ENCODE results near the gene HNRNPK. TPM values are rescaled to one million over a fixed set of nuclear protein-coding genes. Genes with fewer than 3 reads are reported as not detected.
A peak's percentile ranks its signal among the peaks of the same experiment; 100 is the strongest.

HNRNPK gene
- total and polyA plus RNA-seq, 10 of the 15 experiments (the other 5 are each of a cell fraction or from before 2014, with no cell fraction given), result 235 to 970 (median 652) TPM

DNA sequence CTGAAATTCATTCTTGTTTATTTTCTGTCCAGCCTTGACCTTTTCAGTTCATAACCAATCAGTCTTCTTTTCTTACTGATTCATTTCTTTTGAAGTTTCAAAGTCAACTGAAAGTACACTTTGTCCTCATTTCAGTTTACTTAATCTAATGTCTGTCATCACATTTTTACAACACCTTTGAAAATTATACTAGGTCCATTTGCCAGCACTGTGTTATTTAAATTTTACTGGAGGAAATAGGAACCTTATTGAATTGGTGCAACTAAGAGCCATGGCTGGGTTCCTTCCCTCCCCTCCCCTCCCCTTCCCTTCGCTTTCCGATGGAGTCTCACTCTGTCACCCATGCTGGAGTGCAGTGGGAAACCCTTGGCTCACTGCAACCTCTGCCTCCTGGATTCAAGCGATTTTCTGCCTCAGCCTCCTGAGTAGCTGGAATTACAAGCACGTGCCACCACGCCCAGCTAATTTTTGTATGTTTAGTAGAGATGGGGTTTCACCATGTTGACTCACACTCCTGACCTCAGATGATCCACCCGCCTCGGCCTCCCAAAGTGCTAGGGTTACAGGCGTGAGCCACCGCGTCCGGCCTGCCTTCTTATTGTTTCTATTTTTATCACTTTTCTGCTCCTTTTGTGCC lies 6.9 kb upstream of the HNRNPK start:
- DNase-seq (ENCODE audit: low read depth, low spot score), result no peak
- SMC1A ChIA-PET (ENCODE audit: uncharacterized antibody, unreplicated experiment), result no interaction called here
- FAIRE-seq, result no peak
- peaks cover 0 to 9% of the 10 kb centered on the region in 2 experiments; a peak in 2 of 4 replicates for H3K36me3 ChIP-seq (ENCODE audit: control insufficient read depth in 2 of 2, insufficient read depth in 2 of 2, low read length in 1 of 2)
- POLR2A ChIA-PET, result no interaction called here
- peaks cover 63% of the 10 kb centered on the region for H3K79me2 ChIP-seq (ENCODE audit: control insufficient read depth, insufficient read depth, low read length)
- in situ Hi-C loops (cut with MboI) (loop anchor here (25.0 kb wide), 1 partner anchor 775 kb away; no protein-coding TSS in a partner anchor), intact Hi-C loops (cut with micrococcal nuclease; ENCODE audit: unreplicated experiment) (no loop called here)
- BruUV-seq (replicated peaks), result no TSS peak
- H3K4me2 ChIP-seq (ENCODE audit: control insufficient read depth, insufficient read depth), result peak overlapping the region; percentile 44
- no peak overlapping the region for H3K4me3 ChIP-seq
- H3K4me1 ChIP-seq (ENCODE audit: control insufficient read depth, insufficient read depth, low read length), result peaks cover 7% of the 10 kb centered on the region; the same call in 1 of the 2 replicates
- ATAC-seq, result peak; percentile 12; the same call in 2 of the 3 replicates
- RAD21 ChIA-PET (ENCODE audit: unreplicated experiment), result no interaction called here
- no peaks in the 10 kb centered on the region for H3K9me3 ChIP-seq (replicated peaks; ENCODE audit: control insufficient read depth, insufficient read depth, low read length)
- no peak overlapping the region for H2AFZ ChIP-seq (ENCODE audit: control insufficient read depth, low read depth, low read length)
- H4K20me1 ChIP-seq (ENCODE audit: control insufficient read depth, insufficient read depth), result no peaks in the 10 kb centered on the region
- no peaks in the 10 kb centered on the region for H3K27me3 ChIP-seq (replicated peaks in 1 of 2; ENCODE audit: control insufficient read depth in 2 of 2, insufficient read depth in 2 of 2, low read length in 1 of 2)
- WGBS (ENCODE audit: insufficient coverage, insufficient replicate concordance, low lambda C conversion rate, missing lambda C conversion rate), result 94% methylated on average over 11 of the region's 11 CpGs
- H3K27ac ChIP-seq (ENCODE audit: control insufficient read depth, insufficient read depth), result no peak overlapping the region
- no peak overlapping the region for H3K9ac ChIP-seq (ENCODE audit: control insufficient read depth, insufficient read depth, low read length)
- CTCF ChIA-PET, result interaction anchor here (0.8 kb wide), 1 partner anchor 186 kb away, joined by 3 read pairs; no protein-coding TSS in a partner anchor
- TF ChIP-seq, protein P1, sequence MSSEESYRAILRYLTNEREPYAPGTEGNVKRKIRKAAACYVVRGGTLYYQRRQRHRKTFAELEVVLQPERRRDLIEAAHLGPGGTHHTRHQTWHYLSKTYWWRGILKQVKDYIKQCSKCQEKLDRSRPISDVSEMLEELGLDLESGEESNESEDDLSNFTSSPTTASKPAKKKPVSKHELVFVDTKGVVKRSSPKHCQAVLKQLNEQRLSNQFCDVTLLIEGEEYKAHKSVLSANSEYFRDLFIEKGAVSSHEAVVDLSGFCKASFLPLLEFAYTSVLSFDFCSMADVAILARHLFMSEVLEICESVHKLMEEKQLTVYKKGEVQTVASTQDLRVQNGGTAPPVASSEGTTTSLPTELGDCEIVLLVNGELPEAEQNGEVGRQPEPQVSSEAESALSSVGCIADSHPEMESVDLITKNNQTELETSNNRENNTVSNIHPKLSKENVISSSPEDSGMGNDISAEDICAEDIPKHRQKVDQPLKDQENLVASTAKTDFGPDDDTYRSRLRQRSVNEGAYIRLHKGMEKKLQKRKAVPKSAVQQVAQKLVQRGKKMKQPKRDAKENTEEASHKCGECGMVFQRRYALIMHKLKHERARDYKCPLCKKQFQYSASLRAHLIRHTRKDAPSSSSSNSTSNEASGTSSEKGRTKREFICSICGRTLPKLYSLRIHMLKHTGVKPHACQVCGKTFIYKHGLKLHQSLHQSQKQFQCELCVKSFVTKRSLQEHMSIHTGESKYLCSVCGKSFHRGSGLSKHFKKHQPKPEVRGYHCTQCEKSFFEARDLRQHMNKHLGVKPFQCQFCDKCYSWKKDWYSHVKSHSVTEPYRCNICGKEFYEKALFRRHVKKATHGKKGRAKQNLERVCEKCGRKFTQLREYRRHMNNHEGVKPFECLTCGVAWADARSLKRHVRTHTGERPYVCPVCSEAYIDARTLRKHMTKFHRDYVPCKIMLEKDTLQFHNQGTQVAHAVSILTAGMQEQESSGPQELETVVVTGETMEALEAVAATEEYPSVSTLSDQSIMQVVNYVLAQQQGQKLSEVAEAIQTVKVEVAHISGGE (CRISPR knock-in tag; IDR thresholded peaks at IDR 0.05), result no peak
- TF ChIP-seq MEF2B (IDR thresholded peaks at IDR 0.05; ENCODE audit: partially characterized antibody, poor library complexity, severe bottlenecking), result no peak
- peak in 1 of 2 experiments; percentile 46; a peak in 2 of 4 replicates for TF ChIP-seq BHLHE40 (IDR thresholded peaks at IDR 0.05; ENCODE audit: borderline replicate concordance in 1 of 2, low read depth in 2 of 2, low read length in 1 of 2)
- TF ChIP-seq, protein P2, sequence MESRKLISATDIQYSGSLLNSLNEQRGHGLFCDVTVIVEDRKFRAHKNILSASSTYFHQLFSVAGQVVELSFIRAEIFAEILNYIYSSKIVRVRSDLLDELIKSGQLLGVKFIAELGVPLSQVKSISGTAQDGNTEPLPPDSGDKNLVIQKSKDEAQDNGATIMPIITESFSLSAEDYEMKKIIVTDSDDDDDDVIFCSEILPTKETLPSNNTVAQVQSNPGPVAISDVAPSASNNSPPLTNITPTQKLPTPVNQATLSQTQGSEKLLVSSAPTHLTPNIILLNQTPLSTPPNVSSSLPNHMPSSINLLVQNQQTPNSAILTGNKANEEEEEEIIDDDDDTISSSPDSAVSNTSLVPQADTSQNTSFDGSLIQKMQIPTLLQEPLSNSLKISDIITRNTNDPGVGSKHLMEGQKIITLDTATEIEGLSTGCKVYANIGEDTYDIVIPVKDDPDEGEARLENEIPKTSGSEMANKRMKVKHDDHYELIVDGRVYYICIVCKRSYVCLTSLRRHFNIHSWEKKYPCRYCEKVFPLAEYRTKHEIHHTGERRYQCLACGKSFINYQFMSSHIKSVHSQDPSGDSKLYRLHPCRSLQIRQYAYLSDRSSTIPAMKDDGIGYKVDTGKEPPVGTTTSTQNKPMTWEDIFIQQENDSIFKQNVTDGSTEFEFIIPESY (IDR thresholded peaks at IDR 0.05), result peak; percentile 69; the same call in 1 of the 2 replicates
- TF ChIP-seq, protein P3, sequence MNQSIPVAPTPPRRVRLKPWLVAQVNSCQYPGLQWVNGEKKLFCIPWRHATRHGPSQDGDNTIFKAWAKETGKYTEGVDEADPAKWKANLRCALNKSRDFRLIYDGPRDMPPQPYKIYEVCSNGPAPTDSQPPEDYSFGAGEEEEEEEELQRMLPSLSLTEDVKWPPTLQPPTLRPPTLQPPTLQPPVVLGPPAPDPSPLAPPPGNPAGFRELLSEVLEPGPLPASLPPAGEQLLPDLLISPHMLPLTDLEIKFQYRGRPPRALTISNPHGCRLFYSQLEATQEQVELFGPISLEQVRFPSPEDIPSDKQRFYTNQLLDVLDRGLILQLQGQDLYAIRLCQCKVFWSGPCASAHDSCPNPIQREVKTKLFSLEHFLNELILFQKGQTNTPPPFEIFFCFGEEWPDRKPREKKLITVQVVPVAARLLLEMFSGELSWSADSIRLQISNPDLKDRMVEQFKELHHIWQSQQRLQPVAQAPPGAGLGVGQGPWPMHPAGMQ (IDR thresholded peaks at IDR 0.05; ENCODE audit: borderline replicate concordance), result no peak
- TF ChIP-seq, protein P4, sequence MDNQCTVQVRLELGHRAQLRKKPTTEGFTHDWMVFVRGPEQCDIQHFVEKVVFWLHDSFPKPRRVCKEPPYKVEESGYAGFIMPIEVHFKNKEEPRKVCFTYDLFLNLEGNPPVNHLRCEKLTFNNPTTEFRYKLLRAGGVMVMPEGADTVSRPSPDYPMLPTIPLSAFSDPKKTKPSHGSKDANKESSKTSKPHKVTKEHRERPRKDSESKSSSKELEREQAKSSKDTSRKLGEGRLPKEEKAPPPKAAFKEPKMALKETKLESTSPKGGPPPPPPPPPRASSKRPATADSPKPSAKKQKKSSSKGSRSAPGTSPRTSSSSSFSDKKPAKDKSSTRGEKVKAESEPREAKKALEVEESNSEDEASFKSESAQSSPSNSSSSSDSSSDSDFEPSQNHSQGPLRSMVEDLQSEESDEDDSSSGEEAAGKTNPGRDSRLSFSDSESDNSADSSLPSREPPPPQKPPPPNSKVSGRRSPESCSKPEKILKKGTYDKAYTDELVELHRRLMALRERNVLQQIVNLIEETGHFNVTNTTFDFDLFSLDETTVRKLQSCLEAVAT (IDR thresholded peaks at IDR 0.05), result 0 out of 2 replicates have a peak, but pooled peaks have one; percentile 33
- TF ChIP-seq, protein P5, sequence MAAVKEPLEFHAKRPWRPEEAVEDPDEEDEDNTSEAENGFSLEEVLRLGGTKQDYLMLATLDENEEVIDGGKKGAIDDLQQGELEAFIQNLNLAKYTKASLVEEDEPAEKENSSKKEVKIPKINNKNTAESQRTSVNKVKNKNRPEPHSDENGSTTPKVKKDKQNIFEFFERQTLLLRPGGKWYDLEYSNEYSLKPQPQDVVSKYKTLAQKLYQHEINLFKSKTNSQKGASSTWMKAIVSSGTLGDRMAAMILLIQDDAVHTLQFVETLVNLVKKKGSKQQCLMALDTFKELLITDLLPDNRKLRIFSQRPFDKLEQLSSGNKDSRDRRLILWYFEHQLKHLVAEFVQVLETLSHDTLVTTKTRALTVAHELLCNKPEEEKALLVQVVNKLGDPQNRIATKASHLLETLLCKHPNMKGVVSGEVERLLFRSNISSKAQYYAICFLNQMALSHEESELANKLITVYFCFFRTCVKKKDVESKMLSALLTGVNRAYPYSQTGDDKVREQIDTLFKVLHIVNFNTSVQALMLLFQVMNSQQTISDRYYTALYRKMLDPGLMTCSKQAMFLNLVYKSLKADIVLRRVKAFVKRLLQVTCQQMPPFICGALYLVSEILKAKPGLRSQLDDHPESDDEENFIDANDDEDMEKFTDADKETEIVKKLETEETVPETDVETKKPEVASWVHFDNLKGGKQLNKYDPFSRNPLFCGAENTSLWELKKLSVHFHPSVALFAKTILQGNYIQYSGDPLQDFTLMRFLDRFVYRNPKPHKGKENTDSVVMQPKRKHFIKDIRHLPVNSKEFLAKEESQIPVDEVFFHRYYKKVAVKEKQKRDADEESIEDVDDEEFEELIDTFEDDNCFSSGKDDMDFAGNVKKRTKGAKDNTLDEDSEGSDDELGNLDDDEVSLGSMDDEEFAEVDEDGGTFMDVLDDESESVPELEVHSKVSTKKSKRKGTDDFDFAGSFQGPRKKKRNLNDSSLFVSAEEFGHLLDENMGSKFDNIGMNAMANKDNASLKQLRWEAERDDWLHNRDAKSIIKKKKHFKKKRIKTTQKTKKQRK (IDR thresholded peaks at IDR 0.05; ENCODE audit: low read depth, low read length), result no peak
